ENCODE measurements around the gene RBM19.
A peak's percentile ranks its signal among the peaks of the same experiment; 100 is the strongest.

RBM19 gene

GRCh38 chr12:113803759-113804140 lies 162.4 kb downstream of the RBM19 start:
- TF ChIP-seq, protein P1, sequence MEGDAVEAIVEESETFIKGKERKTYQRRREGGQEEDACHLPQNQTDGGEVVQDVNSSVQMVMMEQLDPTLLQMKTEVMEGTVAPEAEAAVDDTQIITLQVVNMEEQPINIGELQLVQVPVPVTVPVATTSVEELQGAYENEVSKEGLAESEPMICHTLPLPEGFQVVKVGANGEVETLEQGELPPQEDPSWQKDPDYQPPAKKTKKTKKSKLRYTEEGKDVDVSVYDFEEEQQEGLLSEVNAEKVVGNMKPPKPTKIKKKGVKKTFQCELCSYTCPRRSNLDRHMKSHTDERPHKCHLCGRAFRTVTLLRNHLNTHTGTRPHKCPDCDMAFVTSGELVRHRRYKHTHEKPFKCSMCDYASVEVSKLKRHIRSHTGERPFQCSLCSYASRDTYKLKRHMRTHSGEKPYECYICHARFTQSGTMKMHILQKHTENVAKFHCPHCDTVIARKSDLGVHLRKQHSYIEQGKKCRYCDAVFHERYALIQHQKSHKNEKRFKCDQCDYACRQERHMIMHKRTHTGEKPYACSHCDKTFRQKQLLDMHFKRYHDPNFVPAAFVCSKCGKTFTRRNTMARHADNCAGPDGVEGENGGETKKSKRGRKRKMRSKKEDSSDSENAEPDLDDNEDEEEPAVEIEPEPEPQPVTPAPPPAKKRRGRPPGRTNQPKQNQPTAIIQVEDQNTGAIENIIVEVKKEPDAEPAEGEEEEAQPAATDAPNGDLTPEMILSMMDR (IDR thresholded peaks at IDR 0.05; ENCODE audit: insufficient read depth, low read depth, low read length, missing control alignments) = no peak
- no peak for DNase-seq (ENCODE audit: low read depth)

GRCh38 chr12:113802966-113803758 lies 163.0 kb downstream of the RBM19 start:
- DNase-seq (ENCODE audit: low read depth) = no peak
- no peak overlapping the region for H3K4me3 ChIP-seq (ENCODE audit: low read length)
- TF ChIP-seq, protein P1 (IDR thresholded peaks at IDR 0.05; ENCODE audit: insufficient read depth, low read depth, low read length, missing control alignments) = no peak

More at GRCh38 chr12:113803759-113804140, 162.4 kb downstream of the RBM19 start:
- H3K4me3 ChIP-seq (ENCODE audit: low read length) = no peak overlapping the region

- H3K4me3 ChIP-seq (ENCODE audit: low read length) = no peak overlapping the region
- TF ChIP-seq, protein P1 (IDR thresholded peaks at IDR 0.05; ENCODE audit: insufficient read depth, low read depth, low read length, missing control alignments) = no peak
- peak; percentile 39 for DNase-seq (ENCODE audit: low read depth)
These were observed 163.9 kb downstream of the RBM19 start for GRCh38 chr12:113802000-113802749.

DNA sequence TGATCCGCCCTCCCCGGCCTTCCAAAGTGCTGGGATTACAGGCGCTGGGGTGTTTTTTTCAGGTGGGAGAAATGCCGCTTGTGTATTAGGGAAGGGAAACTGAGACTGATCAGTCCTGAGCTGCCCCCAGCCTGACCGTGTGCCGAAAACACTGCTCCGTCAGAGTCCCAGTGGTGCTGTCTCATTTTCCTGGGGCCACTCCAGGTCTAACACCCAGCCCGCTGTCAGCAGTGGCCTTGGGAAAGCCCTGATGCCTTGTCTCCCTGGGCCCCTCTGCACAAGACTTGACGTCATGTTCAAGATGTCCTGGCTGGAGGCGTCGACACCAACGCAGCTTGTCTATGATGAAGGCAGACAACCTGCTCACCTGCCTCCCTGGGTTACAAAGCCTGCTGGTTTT lies 165.9 kb downstream of the RBM19 start:
- DNase-seq (ENCODE audit: low read depth) = no peak
- TF ChIP-seq, protein P1 (IDR thresholded peaks at IDR 0.05; ENCODE audit: insufficient read depth, low read depth, low read length, missing control alignments) = no peak
- no peak overlapping the region for H3K4me3 ChIP-seq (ENCODE audit: low read length)

GRCh38 chr12:113798552-113798951 lies 167.6 kb downstream of the RBM19 start:
- TF ChIP-seq, protein P1 (IDR thresholded peaks at IDR 0.05; ENCODE audit: insufficient read depth, low read depth, low read length, missing control alignments) = no peak
- no peak overlapping the region for H3K4me3 ChIP-seq (ENCODE audit: low read length)
- DNase-seq (ENCODE audit: low read depth) = no peak

DNA sequence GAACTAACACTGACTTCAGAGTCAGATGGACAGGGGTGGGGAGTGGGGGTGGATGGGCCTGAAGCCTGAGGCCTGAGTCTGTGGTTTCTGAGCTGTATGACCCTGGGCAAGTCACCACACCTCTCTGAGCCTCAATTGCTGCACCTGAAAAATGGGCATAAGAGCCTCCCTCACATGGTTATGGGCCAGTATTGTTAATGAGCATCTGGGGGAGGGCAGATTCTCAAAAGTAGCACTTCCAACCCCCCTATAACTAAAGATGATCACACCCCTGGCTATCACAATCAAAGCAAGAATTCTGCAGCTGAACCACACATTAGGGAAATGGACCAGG lies 168.6 kb downstream of the RBM19 start:
- TF ChIP-seq, protein P1 (IDR thresholded peaks at IDR 0.05; ENCODE audit: insufficient read depth, low read depth, low read length, missing control alignments) = no peak

More for the DNA sequence above, 168.6 kb downstream of the RBM19 start:
- DNase-seq (ENCODE audit: low read depth) = no peak
- no peak overlapping the region for H3K4me3 ChIP-seq (ENCODE audit: low read length)
